ENCODE measurements around the gene CAPN3.

DNA sequence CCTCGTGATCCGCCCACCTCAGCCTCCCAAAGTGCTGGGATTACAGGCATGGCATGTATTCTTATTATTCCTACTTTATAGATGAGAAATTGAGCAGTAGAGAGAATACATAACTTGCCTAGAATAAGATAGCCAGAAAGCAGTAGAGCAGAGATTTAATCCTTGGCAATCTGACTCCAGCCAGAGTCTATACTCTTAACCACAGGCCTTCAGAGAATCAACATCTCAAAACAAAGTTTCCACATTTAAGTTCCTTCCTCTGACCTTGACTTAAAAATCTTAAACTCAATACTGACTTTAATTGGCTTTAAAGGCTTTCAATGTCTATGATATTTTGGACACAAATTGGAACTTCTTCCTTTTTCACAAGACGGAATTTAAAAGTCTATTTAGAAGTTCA lies 94.5 kb downstream of the CAPN3 start:
- TF ChIP-seq, protein P1, sequence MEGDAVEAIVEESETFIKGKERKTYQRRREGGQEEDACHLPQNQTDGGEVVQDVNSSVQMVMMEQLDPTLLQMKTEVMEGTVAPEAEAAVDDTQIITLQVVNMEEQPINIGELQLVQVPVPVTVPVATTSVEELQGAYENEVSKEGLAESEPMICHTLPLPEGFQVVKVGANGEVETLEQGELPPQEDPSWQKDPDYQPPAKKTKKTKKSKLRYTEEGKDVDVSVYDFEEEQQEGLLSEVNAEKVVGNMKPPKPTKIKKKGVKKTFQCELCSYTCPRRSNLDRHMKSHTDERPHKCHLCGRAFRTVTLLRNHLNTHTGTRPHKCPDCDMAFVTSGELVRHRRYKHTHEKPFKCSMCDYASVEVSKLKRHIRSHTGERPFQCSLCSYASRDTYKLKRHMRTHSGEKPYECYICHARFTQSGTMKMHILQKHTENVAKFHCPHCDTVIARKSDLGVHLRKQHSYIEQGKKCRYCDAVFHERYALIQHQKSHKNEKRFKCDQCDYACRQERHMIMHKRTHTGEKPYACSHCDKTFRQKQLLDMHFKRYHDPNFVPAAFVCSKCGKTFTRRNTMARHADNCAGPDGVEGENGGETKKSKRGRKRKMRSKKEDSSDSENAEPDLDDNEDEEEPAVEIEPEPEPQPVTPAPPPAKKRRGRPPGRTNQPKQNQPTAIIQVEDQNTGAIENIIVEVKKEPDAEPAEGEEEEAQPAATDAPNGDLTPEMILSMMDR (IDR thresholded peaks at IDR 0.05), result no peak
- no peak for TF ChIP-seq POLR2A (IDR thresholded peaks at IDR 0.05)
